Fibroblast of pulmonary artery (primary cell): ENCODE results near the gene BIRC6.

ENCODE experiments used
- DNase-seq: peaks from one replicate; pipeline ENCODE4 v3.0.0-alpha.2; 2010; ENCODE audit warnings: low read depth
- H3K4me3 ChIP-seq: replicated peaks from 2 replicates; pipeline ENCODE4 v1.5.1; 2011; ENCODE audit warnings: low read depth, mild to moderate bottlenecking, control low read depth, low read length, moderate library complexity
- TF ChIP-seq, protein P1 (sequence below): IDR thresholded peaks from 2 replicates; pipeline ENCODE4 v1.5.1; 2011; ENCODE audit warnings: mild to moderate bottlenecking, control low read depth, low read length, inconsistent platforms; ENCODE audit errors: missing control alignments

Gene BIRC6

GRCh38 chr2:32379352-32379751 is 22.5 kb downstream of the BIRC6 start:
- no peak overlapping the region for H3K4me3 ChIP-seq
- TF ChIP-seq, protein P1, sequence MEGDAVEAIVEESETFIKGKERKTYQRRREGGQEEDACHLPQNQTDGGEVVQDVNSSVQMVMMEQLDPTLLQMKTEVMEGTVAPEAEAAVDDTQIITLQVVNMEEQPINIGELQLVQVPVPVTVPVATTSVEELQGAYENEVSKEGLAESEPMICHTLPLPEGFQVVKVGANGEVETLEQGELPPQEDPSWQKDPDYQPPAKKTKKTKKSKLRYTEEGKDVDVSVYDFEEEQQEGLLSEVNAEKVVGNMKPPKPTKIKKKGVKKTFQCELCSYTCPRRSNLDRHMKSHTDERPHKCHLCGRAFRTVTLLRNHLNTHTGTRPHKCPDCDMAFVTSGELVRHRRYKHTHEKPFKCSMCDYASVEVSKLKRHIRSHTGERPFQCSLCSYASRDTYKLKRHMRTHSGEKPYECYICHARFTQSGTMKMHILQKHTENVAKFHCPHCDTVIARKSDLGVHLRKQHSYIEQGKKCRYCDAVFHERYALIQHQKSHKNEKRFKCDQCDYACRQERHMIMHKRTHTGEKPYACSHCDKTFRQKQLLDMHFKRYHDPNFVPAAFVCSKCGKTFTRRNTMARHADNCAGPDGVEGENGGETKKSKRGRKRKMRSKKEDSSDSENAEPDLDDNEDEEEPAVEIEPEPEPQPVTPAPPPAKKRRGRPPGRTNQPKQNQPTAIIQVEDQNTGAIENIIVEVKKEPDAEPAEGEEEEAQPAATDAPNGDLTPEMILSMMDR = no peak
- DNase-seq = no peak

DNA sequence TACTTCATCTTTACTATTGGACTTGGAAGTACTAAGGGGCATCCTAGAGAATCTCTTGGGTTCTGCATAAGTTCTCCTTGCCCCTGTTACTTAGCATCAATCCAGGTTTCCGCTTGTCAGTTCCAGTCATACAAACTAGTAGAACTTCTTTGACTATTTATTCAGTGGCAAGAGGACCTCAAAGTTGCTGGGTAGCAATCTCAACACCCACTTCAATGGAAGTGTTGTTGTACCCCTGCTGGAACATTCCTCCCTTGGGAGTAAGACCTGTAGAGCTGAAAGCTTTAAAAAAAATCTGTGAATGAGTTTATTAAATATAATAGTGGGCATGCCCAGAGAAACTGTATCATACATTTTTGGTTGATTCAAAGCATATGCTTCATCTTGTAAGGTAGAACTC is 27.0 kb downstream of the BIRC6 start:
- no peak for DNase-seq
- no peak overlapping the region for H3K4me3 ChIP-seq
- TF ChIP-seq, protein P1 = no peak

DNA sequence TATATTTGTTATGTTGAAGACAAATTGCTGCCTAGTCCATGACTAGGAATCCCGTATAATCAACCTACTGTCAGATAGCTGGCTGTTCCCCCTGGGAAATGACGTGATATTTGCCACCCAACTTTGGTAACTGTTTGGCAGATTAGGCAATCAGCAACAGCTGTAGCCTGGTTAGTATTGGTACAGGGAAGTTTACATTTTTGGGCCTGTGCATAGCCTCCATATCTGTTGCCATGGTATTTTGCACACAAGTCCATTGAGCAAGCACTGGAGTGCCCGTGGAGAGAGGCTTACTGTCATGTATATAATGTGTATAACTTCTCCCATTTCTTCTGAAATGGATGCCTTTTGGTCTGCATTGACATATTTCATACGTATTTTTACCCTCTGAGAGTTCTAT is 27.7 kb downstream of the BIRC6 start:
- no peak overlapping the region for H3K4me3 ChIP-seq
- DNase-seq = peak; percentile 10
- TF ChIP-seq, protein P1 = no peak

DNA sequence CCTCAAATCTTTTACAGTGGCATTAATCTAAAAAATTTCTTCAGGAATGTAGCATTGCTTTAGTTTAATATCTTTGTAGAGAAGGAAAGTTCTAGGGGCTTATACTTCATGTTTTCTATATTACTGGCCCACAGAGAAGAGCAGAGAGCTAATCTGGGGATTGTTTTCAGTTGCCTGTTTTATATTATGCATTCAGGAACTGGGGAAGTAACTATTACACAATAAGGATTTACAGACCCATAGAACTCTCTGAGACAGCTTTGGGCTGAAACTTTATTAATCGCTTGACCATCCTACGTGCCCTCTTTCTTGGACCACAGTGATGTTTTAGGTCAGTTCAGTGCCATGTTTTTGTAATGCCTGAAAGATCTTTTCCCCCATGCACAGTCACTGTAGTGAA is 29.9 kb downstream of the BIRC6 start:
- H3K4me3 ChIP-seq = no peak overlapping the region
- no peak for DNase-seq
- TF ChIP-seq, protein P1 = no peak

- TF ChIP-seq, protein P1 = no peak
- H3K4me3 ChIP-seq = no peak overlapping the region
- no peak for DNase-seq
Measured at GRCh38 chr2:32399221-32399620, 42.4 kb downstream of the BIRC6 start.

DNA sequence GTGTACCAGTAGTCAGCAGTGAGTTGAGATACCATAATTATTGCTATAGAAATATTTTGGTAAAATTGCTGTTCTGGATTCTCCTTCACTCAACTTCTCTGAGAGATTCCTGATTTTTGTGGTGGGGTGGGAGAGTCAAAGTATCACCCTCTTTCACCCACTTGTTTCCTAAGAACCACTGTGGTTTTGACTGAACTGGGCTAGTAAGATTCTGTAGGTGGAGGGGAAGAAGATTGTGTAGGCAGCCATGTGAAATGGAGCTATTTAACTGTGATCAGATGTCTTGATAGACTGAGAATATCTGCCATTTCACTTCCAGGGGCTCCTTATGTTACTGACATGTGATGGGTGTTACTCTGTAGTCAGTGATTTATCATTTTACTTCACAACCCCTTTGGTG is 45.3 kb downstream of the BIRC6 start:
- TF ChIP-seq, protein P1 = no peak
- H3K4me3 ChIP-seq = no peak overlapping the region
- DNase-seq = no peak

GRCh38 chr2:32403782-32404181 is 47.0 kb downstream of the BIRC6 start:
- TF ChIP-seq, protein P1 = no peak
- DNase-seq = no peak
- no peak overlapping the region for H3K4me3 ChIP-seq
